ENCODE measurements around the gene HSD17B11.

DNA sequence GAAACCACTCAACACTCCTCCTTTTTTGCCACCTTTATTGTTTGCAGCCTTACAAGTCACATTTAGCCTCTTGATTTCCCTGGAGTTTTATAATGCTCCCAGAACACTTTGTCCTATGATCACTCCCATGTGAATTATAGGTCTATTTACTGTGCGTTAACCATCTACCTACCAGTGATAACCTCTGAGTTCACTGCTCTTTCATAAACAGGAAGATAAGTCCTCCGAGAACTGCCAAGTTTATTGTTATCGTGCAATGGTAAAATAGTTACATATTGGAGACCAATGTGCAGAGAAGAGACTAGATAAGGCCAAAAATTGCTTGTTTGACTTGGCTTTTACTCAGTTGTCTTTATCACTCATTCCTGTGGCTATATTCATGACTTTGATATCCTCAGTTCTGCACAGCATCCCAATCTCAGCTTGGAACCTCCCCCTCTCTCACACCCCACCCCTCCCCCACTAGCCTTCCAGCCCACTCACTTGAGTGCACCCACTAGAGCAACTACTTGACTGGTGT lies 18.5 kb upstream of the HSD17B11 start:
- TF ChIP-seq, protein P1, sequence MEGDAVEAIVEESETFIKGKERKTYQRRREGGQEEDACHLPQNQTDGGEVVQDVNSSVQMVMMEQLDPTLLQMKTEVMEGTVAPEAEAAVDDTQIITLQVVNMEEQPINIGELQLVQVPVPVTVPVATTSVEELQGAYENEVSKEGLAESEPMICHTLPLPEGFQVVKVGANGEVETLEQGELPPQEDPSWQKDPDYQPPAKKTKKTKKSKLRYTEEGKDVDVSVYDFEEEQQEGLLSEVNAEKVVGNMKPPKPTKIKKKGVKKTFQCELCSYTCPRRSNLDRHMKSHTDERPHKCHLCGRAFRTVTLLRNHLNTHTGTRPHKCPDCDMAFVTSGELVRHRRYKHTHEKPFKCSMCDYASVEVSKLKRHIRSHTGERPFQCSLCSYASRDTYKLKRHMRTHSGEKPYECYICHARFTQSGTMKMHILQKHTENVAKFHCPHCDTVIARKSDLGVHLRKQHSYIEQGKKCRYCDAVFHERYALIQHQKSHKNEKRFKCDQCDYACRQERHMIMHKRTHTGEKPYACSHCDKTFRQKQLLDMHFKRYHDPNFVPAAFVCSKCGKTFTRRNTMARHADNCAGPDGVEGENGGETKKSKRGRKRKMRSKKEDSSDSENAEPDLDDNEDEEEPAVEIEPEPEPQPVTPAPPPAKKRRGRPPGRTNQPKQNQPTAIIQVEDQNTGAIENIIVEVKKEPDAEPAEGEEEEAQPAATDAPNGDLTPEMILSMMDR (tag by site-specific recombination; IDR thresholded peaks at IDR 0.05), result no peak
- TF ChIP-seq ZNF274 (IDR thresholded peaks at IDR 0.05; ENCODE audit: low read length), result no peak
- no peak for TF ChIP-seq ZNF274 (tag by site-specific recombination; IDR thresholded peaks at IDR 0.05; ENCODE audit: borderline replicate concordance)
- TF ChIP-seq SCRT2 (tag by site-specific recombination; IDR thresholded peaks at IDR 0.05), result no peak
- TF ChIP-seq ZNF114 (tag by site-specific recombination; IDR thresholded peaks at IDR 0.05), result no peak
- TF ChIP-seq KLF8 (tag by site-specific recombination; IDR thresholded peaks at IDR 0.05), result no peak
- no peak for TF ChIP-seq ZBTB20 (tag by site-specific recombination; IDR thresholded peaks at IDR 0.05)
- TF ChIP-seq ZNF777 (tag by site-specific recombination; IDR thresholded peaks at IDR 0.05; ENCODE audit: borderline replicate concordance), result no peak
- TF ChIP-seq, protein P2, sequence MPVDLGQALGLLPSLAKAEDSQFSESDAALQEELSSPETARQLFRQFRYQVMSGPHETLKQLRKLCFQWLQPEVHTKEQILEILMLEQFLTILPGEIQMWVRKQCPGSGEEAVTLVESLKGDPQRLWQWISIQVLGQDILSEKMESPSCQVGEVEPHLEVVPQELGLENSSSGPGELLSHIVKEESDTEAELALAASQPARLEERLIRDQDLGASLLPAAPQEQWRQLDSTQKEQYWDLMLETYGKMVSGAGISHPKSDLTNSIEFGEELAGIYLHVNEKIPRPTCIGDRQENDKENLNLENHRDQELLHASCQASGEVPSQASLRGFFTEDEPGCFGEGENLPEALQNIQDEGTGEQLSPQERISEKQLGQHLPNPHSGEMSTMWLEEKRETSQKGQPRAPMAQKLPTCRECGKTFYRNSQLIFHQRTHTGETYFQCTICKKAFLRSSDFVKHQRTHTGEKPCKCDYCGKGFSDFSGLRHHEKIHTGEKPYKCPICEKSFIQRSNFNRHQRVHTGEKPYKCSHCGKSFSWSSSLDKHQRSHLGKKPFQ (tag by site-specific recombination; IDR thresholded peaks at IDR 0.05), result no peak
- TF ChIP-seq ZNF138 (tag by site-specific recombination; IDR thresholded peaks at IDR 0.05; ENCODE audit: borderline replicate concordance), result no peak
- TF ChIP-seq ZNF548 (tag by site-specific recombination; IDR thresholded peaks at IDR 0.05), result no peak
- TF ChIP-seq ZNF19 (tag by site-specific recombination; IDR thresholded peaks at IDR 0.05; ENCODE audit: low read depth), result no peak

Data from HEK293 (cell line).